ENCODE measurements around the gene TMEM121B.

- TF ChIP-seq CTCF (conservative IDR thresholded peaks at IDR 0.05 in 1 of 2, IDR thresholded peaks at IDR 0.05 in 1 of 2; ENCODE audit: extremely low read depth in 1 of 2, insufficient read depth in 1 of 2, low read depth in 1 of 2, low read length in 2 of 2) = no peak
- TF ChIP-seq EZH2 (IDR thresholded peaks at IDR 0.05; ENCODE audit: borderline replicate concordance, low read length) = no peak
Measured at GRCh38 chr22:17087498-17088131, 33.5 kb downstream of the TMEM121B start.
